ENCODE results near the gene NRARP. TPM values are rescaled to one million over a fixed set of nuclear protein-coding genes. Genes with fewer than 3 reads are reported as not detected.

The NRARP gene
- total and polyA plus RNA-seq, 2 of the 13 experiments (the other 11 are each of a cell fraction or from before 2014, with no cell fraction given): 0.22 to 0.46 TPM

Other genes starting within 250 kb of the NRARP start
- gene ENTPD2, start 248.2 kb downstream of the NRARP start, total RNA-seq (2016; rRNA removed; fragmentation: Illumina TruSeq; extraction: Trizol): 0.87 and 0.95 TPM in 2 replicates
- 3.2 and 4.1 TPM in 2 replicates for gene ENTPD2, start 248.2 kb downstream of the NRARP start, polyA plus RNA-seq (2011; rRNA removed)
- 35.9 and 42.8 TPM in 2 replicates for gene SAPCD2, start 231.7 kb downstream of the NRARP start, total RNA-seq (2016; rRNA removed; fragmentation: Illumina TruSeq; extraction: Trizol)
- gene SAPCD2, start 231.7 kb downstream of the NRARP start, polyA plus RNA-seq (2011; rRNA removed): 18.7 and 21.9 TPM in 2 replicates
- gene UAP1L1, start 224.8 kb downstream of the NRARP start, total RNA-seq (2016; rRNA removed; fragmentation: Illumina TruSeq; extraction: Trizol): 6.2 and 6.4 TPM in 2 replicates
- gene UAP1L1, start 224.8 kb downstream of the NRARP start, polyA plus RNA-seq (2011; rRNA removed): 5.4 and 6.0 TPM in 2 replicates
- 19.0 and 48.9 TPM in 2 replicates for gene MAN1B1, start 215.3 kb downstream of the NRARP start, total RNA-seq (2016; rRNA removed; fragmentation: Illumina TruSeq; extraction: Trizol)
- gene MAN1B1, start 215.3 kb downstream of the NRARP start, polyA plus RNA-seq (2011; rRNA removed): 59.5 and 60.6 TPM in 2 replicates
- gene DPP7, start 187.5 kb downstream of the NRARP start, total RNA-seq (2016; rRNA removed; fragmentation: Illumina TruSeq; extraction: Trizol): 0.66 and 1.2 TPM in 2 replicates
- 4.5 and 6.5 TPM in 2 replicates for gene DPP7, start 187.5 kb downstream of the NRARP start, polyA plus RNA-seq (2011; rRNA removed)
- gene GRIN1, start 163.1 kb downstream of the NRARP start, total RNA-seq (2016; rRNA removed; fragmentation: Illumina TruSeq; extraction: Trizol): not detected in 2 replicates
- gene GRIN1, start 163.1 kb downstream of the NRARP start, polyA plus RNA-seq (2011; rRNA removed): 0.05 and 0.13 TPM in 2 replicates
- gene LRRC26, start 132.2 kb downstream of the NRARP start, total RNA-seq (2016; rRNA removed; fragmentation: Illumina TruSeq; extraction: Trizol): not detected in 2 replicates
- not detected in 2 replicates for gene LRRC26, start 132.2 kb downstream of the NRARP start, polyA plus RNA-seq (2011; rRNA removed)
- gene TMEM210, start 130.2 kb downstream of the NRARP start, total RNA-seq (2016; rRNA removed; fragmentation: Illumina TruSeq; extraction: Trizol): not detected in 2 replicates
- not detected in 2 replicates for gene TMEM210, start 130.2 kb downstream of the NRARP start, polyA plus RNA-seq (2011; rRNA removed)
- 7.4 and 12.3 TPM in 2 replicates for gene ANAPC2, start 113.7 kb downstream of the NRARP start, total RNA-seq (2016; rRNA removed; fragmentation: Illumina TruSeq; extraction: Trizol)
- 15.4 and 21.6 TPM in 2 replicates for gene ANAPC2, start 113.7 kb downstream of the NRARP start, polyA plus RNA-seq (2011; rRNA removed)
- 41.2 and 49.4 TPM in 2 replicates for gene SSNA1, start 113.6 kb downstream of the NRARP start, total RNA-seq (2016; rRNA removed; fragmentation: Illumina TruSeq; extraction: Trizol)
- 35.9 and 44.8 TPM in 2 replicates for gene SSNA1, start 113.6 kb downstream of the NRARP start, polyA plus RNA-seq (2011; rRNA removed)
- 17.5 and 19.2 TPM in 2 replicates for gene TPRN, start 101.5 kb downstream of the NRARP start, total RNA-seq (2016; rRNA removed; fragmentation: Illumina TruSeq; extraction: Trizol)
- gene TPRN, start 101.5 kb downstream of the NRARP start, polyA plus RNA-seq (2011; rRNA removed): 10.1 and 12.4 TPM in 2 replicates
- 36.7 and 36.9 TPM in 2 replicates for gene TMEM203, start 96.6 kb downstream of the NRARP start, total RNA-seq (2016; rRNA removed; fragmentation: Illumina TruSeq; extraction: Trizol)
- 23.0 and 23.4 TPM in 2 replicates for gene TMEM203, start 96.6 kb downstream of the NRARP start, polyA plus RNA-seq (2011; rRNA removed)
- gene NDOR1, start 96.6 kb downstream of the NRARP start, total RNA-seq (2016; rRNA removed; fragmentation: Illumina TruSeq; extraction: Trizol): 4.9 and 8.7 TPM in 2 replicates
- gene NDOR1, start 96.6 kb downstream of the NRARP start, polyA plus RNA-seq (2011; rRNA removed): 3.6 and 4.2 TPM in 2 replicates
- gene RNF208, start 80.0 kb downstream of the NRARP start, total RNA-seq (2016; rRNA removed; fragmentation: Illumina TruSeq; extraction: Trizol): 1.8 and 2.1 TPM in 2 replicates
- gene RNF208, start 80.0 kb downstream of the NRARP start, polyA plus RNA-seq (2011; rRNA removed): 1.6 and 2.0 TPM in 2 replicates
- gene CYSRT1, start 77.1 kb downstream of the NRARP start, total RNA-seq (2016; rRNA removed; fragmentation: Illumina TruSeq; extraction: Trizol): 2.1 and 3.4 TPM in 2 replicates
- 1.5 and 1.7 TPM in 2 replicates for gene CYSRT1, start 77.1 kb downstream of the NRARP start, polyA plus RNA-seq (2011; rRNA removed)
- gene RNF224, start 74.8 kb downstream of the NRARP start, total RNA-seq (2016; rRNA removed; fragmentation: Illumina TruSeq; extraction: Trizol): 0.09 and 0.10 TPM in 2 replicates
- not detected in 2 replicates for gene RNF224, start 74.8 kb downstream of the NRARP start, polyA plus RNA-seq (2011; rRNA removed)
- gene SLC34A3, start 71.4 kb downstream of the NRARP start, total RNA-seq (2016; rRNA removed; fragmentation: Illumina TruSeq; extraction: Trizol): 0.38 and 1.0 TPM in 2 replicates
- gene SLC34A3, start 71.4 kb downstream of the NRARP start, polyA plus RNA-seq (2011; rRNA removed): 0.07 and 0.20 TPM in 2 replicates
- 412 and 481 TPM in 2 replicates for gene TUBB4B, start 61.0 kb downstream of the NRARP start, total RNA-seq (2016; rRNA removed; fragmentation: Illumina TruSeq; extraction: Trizol)
- 182 and 243 TPM in 2 replicates for gene TUBB4B, start 61.0 kb downstream of the NRARP start, polyA plus RNA-seq (2011; rRNA removed)
- gene STPG3, start 51.0 kb downstream of the NRARP start, total RNA-seq (2016; rRNA removed; fragmentation: Illumina TruSeq; extraction: Trizol): not detected in 2 replicates
- not detected in 2 replicates for gene STPG3, start 51.0 kb downstream of the NRARP start, polyA plus RNA-seq (2011; rRNA removed)
- gene NELFB, start 46.9 kb downstream of the NRARP start, total RNA-seq (2016; rRNA removed; fragmentation: Illumina TruSeq; extraction: Trizol): 38.7 and 45.8 TPM in 2 replicates
- gene NELFB, start 46.9 kb downstream of the NRARP start, polyA plus RNA-seq (2011; rRNA removed): 26.5 and 38.0 TPM in 2 replicates
- gene TOR4A, start 24.5 kb downstream of the NRARP start, total RNA-seq (2016; rRNA removed; fragmentation: Illumina TruSeq; extraction: Trizol): 7.0 and 14.2 TPM in 2 replicates
- 11.1 and 16.4 TPM in 2 replicates for gene TOR4A, start 24.5 kb downstream of the NRARP start, polyA plus RNA-seq (2011; rRNA removed)
- 1.3 and 2.7 TPM in 2 replicates for gene EXD3, start 120.9 kb upstream of the NRARP start, total RNA-seq (2016; rRNA removed; fragmentation: Illumina TruSeq; extraction: Trizol)
- gene EXD3, start 120.9 kb upstream of the NRARP start, polyA plus RNA-seq (2011; rRNA removed): 4.8 and 9.1 TPM in 2 replicates
- 0.63 and 1.2 TPM in 2 replicates for gene NOXA1, start 121.1 kb upstream of the NRARP start, total RNA-seq (2016; rRNA removed; fragmentation: Illumina TruSeq; extraction: Trizol)
- 0.78 and 2.1 TPM in 2 replicates for gene NOXA1, start 121.1 kb upstream of the NRARP start, polyA plus RNA-seq (2011; rRNA removed)
- 0.21 and 0.44 TPM in 2 replicates for gene ENTPD8, start 139.1 kb upstream of the NRARP start, total RNA-seq (2016; rRNA removed; fragmentation: Illumina TruSeq; extraction: Trizol)
- 0.26 and 0.38 TPM in 2 replicates for gene ENTPD8, start 139.1 kb upstream of the NRARP start, polyA plus RNA-seq (2011; rRNA removed)
- 38.3 and 44.3 TPM in 2 replicates for gene NSMF, start 157.1 kb upstream of the NRARP start, total RNA-seq (2016; rRNA removed; fragmentation: Illumina TruSeq; extraction: Trizol)
- 183 and 271 TPM in 2 replicates for gene NSMF, start 157.1 kb upstream of the NRARP start, polyA plus RNA-seq (2011; rRNA removed)
- 0.21 and 0.42 TPM in 2 replicates for gene PNPLA7, start 248.1 kb upstream of the NRARP start, total RNA-seq (2016; rRNA removed; fragmentation: Illumina TruSeq; extraction: Trizol)
- gene PNPLA7, start 248.1 kb upstream of the NRARP start, polyA plus RNA-seq (2011; rRNA removed): 1.5 and 1.9 TPM in 2 replicates
- gene MRPL41, start 249.6 kb upstream of the NRARP start, total RNA-seq (2016; rRNA removed; fragmentation: Illumina TruSeq; extraction: Trizol): 48.9 and 54.0 TPM in 2 replicates
- gene MRPL41, start 249.6 kb upstream of the NRARP start, polyA plus RNA-seq (2011; rRNA removed): 20.9 and 23.4 TPM in 2 replicates